ENCODE results near the gene FER1L5.

DNA sequence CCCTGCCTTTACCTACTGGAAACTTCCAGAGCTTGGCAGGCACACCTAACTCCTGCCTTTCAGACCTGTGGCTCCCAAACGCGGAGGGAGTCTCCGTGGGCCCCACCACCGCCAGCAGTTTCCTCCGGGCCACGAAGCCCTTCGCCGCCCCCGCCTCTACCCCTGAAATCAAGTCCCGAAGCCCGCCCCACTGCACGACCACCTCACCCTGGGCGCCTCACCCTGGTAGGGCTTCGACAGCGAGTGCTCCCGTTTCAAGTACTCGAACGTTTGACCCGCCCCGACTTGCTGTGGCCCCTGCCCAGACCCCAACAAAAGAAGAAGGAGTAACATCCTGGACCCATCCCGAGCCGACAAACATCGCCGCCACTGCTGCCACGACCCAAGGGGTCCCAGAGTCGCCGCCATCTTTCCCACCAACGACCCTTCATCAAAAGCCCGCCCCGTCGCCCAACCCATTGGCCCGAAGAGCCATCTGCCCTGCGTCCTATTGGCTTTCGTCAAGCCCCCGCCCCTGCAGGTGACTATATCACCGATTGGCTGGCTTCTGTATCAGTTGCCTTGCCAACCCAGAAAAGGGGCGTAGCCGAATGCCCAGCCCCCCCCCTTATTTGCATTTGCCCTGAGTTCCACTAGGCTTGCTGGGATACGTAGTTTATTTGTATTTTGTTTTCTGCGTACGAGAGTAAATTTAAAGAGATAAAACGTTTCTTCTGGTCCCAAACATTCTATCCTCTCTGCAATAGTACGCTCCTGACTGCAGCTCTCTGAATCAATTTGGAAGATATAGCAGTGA is 97.3 kb downstream of the FER1L5 start, which contains the start of gene LMAN2L:
- TF ChIP-seq, protein P1, sequence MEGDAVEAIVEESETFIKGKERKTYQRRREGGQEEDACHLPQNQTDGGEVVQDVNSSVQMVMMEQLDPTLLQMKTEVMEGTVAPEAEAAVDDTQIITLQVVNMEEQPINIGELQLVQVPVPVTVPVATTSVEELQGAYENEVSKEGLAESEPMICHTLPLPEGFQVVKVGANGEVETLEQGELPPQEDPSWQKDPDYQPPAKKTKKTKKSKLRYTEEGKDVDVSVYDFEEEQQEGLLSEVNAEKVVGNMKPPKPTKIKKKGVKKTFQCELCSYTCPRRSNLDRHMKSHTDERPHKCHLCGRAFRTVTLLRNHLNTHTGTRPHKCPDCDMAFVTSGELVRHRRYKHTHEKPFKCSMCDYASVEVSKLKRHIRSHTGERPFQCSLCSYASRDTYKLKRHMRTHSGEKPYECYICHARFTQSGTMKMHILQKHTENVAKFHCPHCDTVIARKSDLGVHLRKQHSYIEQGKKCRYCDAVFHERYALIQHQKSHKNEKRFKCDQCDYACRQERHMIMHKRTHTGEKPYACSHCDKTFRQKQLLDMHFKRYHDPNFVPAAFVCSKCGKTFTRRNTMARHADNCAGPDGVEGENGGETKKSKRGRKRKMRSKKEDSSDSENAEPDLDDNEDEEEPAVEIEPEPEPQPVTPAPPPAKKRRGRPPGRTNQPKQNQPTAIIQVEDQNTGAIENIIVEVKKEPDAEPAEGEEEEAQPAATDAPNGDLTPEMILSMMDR (conservative IDR thresholded peaks at IDR 0.05; ENCODE audit: low read length): no peak
- no peak for TF ChIP-seq EZH2phosphoT487 (IDR thresholded peaks at IDR 0.05; ENCODE audit: borderline replicate concordance, low read depth, low read length)
